Prostate gland (tissue), 2 donors: ENCODE data around the gene ATXN7. TPM values are rescaled to one million over a fixed set of nuclear protein-coding genes. Genes with fewer than 3 reads are reported as not detected.

Experiments
- DNase-seq: peaks from one replicate; pipeline ENCODE4 v3.0.0-alpha.2; 2019; ENCODE audit warnings: low spot score
- H3K27ac ChIP-seq, 2 donors: fragments of 200-600 bp; sonication (generic); 2 replicates each; pipeline ENCODE4 v1.5.1; 2017 to 2019
- H3K27me3 ChIP-seq: fragments of 200-600 bp; sonication (generic); replicated peaks from 2 replicates; pipeline ENCODE4 v1.5.1; 2019; ENCODE audit not compliant: insufficient read depth
- H3K36me3 ChIP-seq, 2 donors: fragments of 200-600 bp; sonication (generic); 1 replicate in 1 of 2; 2 replicates in 1 of 2; pipeline versions ENCODE4 v1.5.1 to v1.8.1; 2017 to 2019
- H3K4me1 ChIP-seq: fragments of 200-600 bp; sonication (generic); replicated peaks from 2 replicates; pipeline ENCODE4 v1.5.1; 2019
- H3K4me3 ChIP-seq, 2 donors: fragments of 200-600 bp; sonication (generic); 2 replicates each; pipeline ENCODE4 v1.5.1; 2017 to 2019
- H3K9me3 ChIP-seq: fragments of 200-600 bp; sonication (generic); 2 replicates; pipeline ENCODE4 v1.5.1; 2017
- POLR2A ChIP-seq: fragments of 450-650 bp; IDR thresholded peaks from one replicate; pipeline ENCODE4 v1.6.1; 2016; ENCODE audit warnings: antibody characterized with exemption, mild to moderate bottlenecking
- POLR2AphosphoS5 ChIP-seq: sonication (generic); formaldehyde crosslinking; IDR thresholded peaks from one replicate; pipeline ENCODE4 v1.6.1; 2017; ENCODE audit warnings: antibody characterized with exemption
- WGBS: methylation state at CpG from one replicate; pipeline ENCODE4 v1.1.5; 2018; 5-methylcytosine and 5-hydroxymethylcytosine counted together
- intact Hi-C: fragments of 100-400 bp; cut with DNase I; formaldehyde crosslinking; loops from one replicate; pipeline ENCODE4 v1.14.2; 2022
- total RNA-seq, 2 donors: library from RNA; depleted of rRNA; stranded (reverse); fragments of >200 nt; gene quantifications; one replicate each; pipeline ENCODE4 v1.1.0, GENCODE V29; 2016
- TF ChIP-seq, protein P1 (sequence below), 4 experiments: fragments of 200-600 bp in 2 of 4; fragments of 450-650 bp in 2 of 4; sonication (generic) in 2 of 4; IDR thresholded peaks; 1 replicate in 3 of 4; 2 replicates in 1 of 4; pipeline ENCODE4 v1.5.1; 2016 to 2019; ENCODE audit warnings: antibody characterized with exemption in 4 of 4, mild to moderate bottlenecking in 2 of 4, moderate library complexity in 2 of 4

Gene ATXN7
- total RNA-seq, 2 donors from 2014 or later: 18.0 to 30.8 TPM

DNA sequence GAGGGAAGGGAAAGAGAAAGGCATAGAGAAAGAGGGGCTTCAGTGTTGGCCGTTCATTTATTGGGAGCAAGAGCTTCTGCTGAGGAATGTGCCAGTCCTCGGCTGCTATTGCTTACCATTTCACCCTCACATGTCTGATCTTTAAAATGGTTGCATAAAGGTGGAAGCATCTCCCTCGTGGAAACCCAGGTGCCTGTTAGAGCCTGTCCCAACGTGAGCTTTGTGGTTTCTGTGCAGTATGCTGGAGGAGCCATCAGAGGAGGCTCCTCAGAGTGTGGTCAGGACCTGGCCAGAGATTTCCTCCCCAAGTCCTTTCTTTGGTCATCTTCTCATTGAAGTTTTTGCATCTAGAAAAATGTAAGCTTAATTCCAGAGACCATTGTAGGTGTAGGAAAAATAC is 125.3 kb downstream of the ATXN7 start:
- TF ChIP-seq POLR2A: no peak
- no peak for TF ChIP-seq POLR2AphosphoS5
- Histone ChIP-seq H3K9me3 (no peaks in the 10 kb centered on the region), H3K4me1 (no peaks in the 10 kb centered on the region), H3K4me3 (no peak overlapping the region), H3K27ac (no peak overlapping the region), H3K27me3 (no peaks in the 10 kb centered on the region), H3K36me3 (no peaks in the 10 kb centered on the region)
- intact Hi-C loops: no loop called here
- DNase-seq: no peak
- 52% methylated on average over 4 of the region's 4 CpGs for WGBS

DNA sequence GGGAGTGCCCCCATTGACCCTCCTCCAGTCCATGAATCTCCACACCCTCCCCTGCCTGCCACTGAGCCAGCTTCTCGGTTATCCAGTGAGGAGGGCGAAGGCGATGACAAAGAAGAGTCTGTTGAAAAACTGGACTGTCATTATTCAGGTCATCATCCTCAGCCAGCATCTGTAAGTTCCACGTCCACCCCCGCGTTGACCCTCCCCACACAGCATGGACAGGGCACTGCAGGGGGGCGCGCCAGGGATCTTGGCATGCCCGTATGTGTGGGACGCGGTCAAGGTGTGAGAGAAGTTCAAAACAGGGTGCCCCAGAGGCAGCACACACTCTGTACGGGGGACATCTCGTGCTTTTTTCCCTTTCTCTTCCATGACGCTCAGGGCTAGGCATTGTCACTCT is 126.5 kb downstream of the ATXN7 start:
- Histone ChIP-seq H3K4me3 (no peak overlapping the region), H3K36me3 (no peaks in the 10 kb centered on the region), H3K27ac (no peak overlapping the region), H3K27me3 (no peaks in the 10 kb centered on the region), H3K4me1 (no peaks in the 10 kb centered on the region), H3K9me3 (no peaks in the 10 kb centered on the region)
- no peak for DNase-seq
- intact Hi-C loops: loop anchor here (5.0 to 10.0 kb wide), 2 partner anchors 78 to 115 kb away; partner anchors contain the start of gene SCAANT1
- 96% methylated on average over 14 of the region's 14 CpGs for WGBS
- no peak for TF ChIP-seq POLR2A
- TF ChIP-seq POLR2AphosphoS5: no peak
- TF ChIP-seq, protein P1, sequence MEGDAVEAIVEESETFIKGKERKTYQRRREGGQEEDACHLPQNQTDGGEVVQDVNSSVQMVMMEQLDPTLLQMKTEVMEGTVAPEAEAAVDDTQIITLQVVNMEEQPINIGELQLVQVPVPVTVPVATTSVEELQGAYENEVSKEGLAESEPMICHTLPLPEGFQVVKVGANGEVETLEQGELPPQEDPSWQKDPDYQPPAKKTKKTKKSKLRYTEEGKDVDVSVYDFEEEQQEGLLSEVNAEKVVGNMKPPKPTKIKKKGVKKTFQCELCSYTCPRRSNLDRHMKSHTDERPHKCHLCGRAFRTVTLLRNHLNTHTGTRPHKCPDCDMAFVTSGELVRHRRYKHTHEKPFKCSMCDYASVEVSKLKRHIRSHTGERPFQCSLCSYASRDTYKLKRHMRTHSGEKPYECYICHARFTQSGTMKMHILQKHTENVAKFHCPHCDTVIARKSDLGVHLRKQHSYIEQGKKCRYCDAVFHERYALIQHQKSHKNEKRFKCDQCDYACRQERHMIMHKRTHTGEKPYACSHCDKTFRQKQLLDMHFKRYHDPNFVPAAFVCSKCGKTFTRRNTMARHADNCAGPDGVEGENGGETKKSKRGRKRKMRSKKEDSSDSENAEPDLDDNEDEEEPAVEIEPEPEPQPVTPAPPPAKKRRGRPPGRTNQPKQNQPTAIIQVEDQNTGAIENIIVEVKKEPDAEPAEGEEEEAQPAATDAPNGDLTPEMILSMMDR (IDR thresholded peaks at IDR 0.05): no peak

DNA sequence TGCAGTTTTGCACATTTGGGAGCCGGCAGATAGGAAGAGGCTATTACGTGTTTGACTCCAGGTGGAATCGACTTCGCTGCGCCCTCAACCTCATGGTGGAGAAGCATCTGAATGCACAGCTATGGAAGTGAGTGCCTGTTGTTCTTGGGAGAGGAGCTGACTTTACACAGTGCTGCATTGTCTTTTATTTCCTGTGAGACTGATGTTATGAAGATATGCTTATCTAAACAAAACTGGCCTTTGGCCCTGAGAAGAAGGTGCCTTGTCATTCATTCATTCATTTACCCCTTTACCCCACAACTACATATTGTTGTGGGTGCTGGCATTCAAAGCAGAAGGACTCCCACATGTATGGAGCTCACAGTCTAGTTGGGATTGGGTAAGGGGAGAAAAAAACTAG is 127.1 kb downstream of the ATXN7 start:
- no peak for TF ChIP-seq POLR2AphosphoS5
- TF ChIP-seq POLR2A: no peak
- TF ChIP-seq, protein P1 (IDR thresholded peaks at IDR 0.05): no peak
- Histone ChIP-seq H3K27me3 (no peaks in the 10 kb centered on the region), H3K4me1 (no peaks in the 10 kb centered on the region), H3K36me3 (peaks cover 0 to 2% of the 10 kb centered on the region in 2 donors), H3K9me3 (no peaks in the 10 kb centered on the region), H3K4me3 (no peak overlapping the region), H3K27ac (no peak overlapping the region)
- WGBS: 95% methylated on average over 5 of the region's 5 CpGs
- DNase-seq: no peak
- intact Hi-C loops: loop anchor here (5.0 to 10.0 kb wide), 2 partner anchors 78 to 116 kb away; partner anchors contain the start of gene SCAANT1

DNA sequence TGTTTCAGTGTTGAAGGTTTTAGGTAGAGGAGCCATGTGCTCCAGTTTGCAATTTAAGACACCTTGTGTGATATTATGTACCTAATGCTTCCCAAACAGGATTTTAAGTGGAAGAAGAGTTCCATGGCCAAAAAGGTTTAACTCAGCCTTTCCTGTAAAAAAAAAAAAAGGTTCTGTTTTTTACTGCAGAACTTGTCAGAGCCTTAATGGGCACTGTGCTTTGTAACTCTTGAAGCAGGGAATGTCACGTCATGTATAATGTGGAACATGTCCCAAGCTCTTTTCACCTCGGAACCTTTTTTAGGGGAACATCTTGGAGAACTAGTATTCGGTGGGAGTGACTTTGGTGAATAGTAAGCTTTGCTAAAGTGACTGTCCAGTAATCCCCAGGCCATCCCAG is 128.0 kb downstream of the ATXN7 start:
- Histone ChIP-seq H3K27ac (no peak overlapping the region), H3K36me3 (peaks cover 0 to 5% of the 10 kb centered on the region in 2 donors), H3K27me3 (no peaks in the 10 kb centered on the region), H3K4me1 (no peaks in the 10 kb centered on the region), H3K4me3 (no peak overlapping the region), H3K9me3 (no peaks in the 10 kb centered on the region)
- TF ChIP-seq, protein P1 (IDR thresholded peaks at IDR 0.05): no peak
- TF ChIP-seq POLR2A (no peak), POLR2AphosphoS5 (no peak)
- intact Hi-C loops: loop anchor here (5.0 to 10.0 kb wide), 2 partner anchors 79 to 117 kb away; partner anchors contain the start of gene SCAANT1
- DNase-seq: no peak
- 98% methylated on average over 3 of the region's 3 CpGs for WGBS

DNA sequence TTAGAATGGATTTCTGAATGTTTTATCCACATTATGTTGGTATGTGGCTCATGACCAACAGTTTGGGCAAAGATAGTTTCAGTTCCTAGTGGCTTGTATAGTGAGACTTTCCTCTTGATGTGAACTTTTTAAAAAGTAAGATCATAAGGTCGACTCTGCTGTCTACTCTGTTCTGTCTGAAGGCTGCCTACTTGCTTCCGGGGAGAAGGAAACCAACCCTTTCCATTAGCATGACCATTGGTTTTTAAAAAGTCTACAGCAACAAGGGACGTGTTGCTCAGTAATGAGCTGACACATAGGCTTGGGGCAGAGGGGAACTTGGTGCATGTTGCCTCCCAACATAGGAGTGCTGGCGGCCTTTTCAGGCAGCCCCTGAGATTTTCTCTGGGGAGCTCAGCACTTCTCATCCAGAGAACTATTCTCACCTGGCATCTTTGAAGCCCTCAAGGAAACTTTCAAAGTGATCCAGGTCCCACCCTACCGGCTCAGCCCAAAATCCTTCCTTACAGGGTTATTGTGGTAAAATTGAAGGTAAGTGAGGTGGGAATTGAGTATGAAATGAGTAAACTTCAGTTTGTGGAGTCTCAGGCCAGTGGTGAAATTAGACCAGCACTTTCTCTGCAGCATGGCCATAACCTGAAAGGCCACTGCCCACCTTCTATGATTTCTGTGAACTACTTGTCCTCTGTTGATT is 129.0 kb downstream of the ATXN7 start:
- Histone ChIP-seq H3K27me3 (no peaks in the 10 kb centered on the region), H3K4me3 (no peak overlapping the region), H3K9me3 (no peaks in the 10 kb centered on the region), H3K27ac (no peak overlapping the region), H3K4me1 (no peaks in the 10 kb centered on the region), H3K36me3 (peaks cover 0 to 5% of the 10 kb centered on the region in 2 donors)
- intact Hi-C loops: loop anchor here (5.0 to 10.0 kb wide), 2 partner anchors 80 to 118 kb away; partner anchors contain the start of gene SCAANT1
- whole genome bisulfite sequencing: 89% methylated on average over 5 of the region's 5 CpGs
- TF ChIP-seq POLR2A: no peak
- TF ChIP-seq, protein P1 (IDR thresholded peaks at IDR 0.05): no peak
- no peak for TF ChIP-seq POLR2AphosphoS5
- no peak for DNase-seq
